ENCODE measurements around the gene TXNDC9.

- TF ChIP-seq POLR2A (IDR thresholded peaks at IDR 0.05; ENCODE audit: low read depth, low read length) (no peak), SPI1 (IDR thresholded peaks at IDR 0.05; ENCODE audit: low read depth, low read length) (no peak), POLR2AphosphoS5 (IDR thresholded peaks at IDR 0.05; ENCODE audit: low read depth, low read length) (no peak), PAX5 (IDR thresholded peaks at IDR 0.05; ENCODE audit: insufficient read depth, low read length, severe bottlenecking) (no peak)
These were observed 6.4 kb upstream of the TXNDC9 start for GRCh38 chr2:99342536-99342935.

Data from GM12891 (cell line).